ENCODE results near the gene S100A2. TPM values are rescaled to one million over a fixed set of nuclear protein-coding genes. Genes with fewer than 3 reads are reported as not detected.
A peak's percentile ranks its signal among the peaks of the same experiment; 100 is the strongest.
"Not testable (repeated sequence)": the region's sequence is repeated elsewhere in the genome, so short reads cannot be mapped to it uniquely, and the experiment has no call there.

Gene S100A2
- total RNA-seq, 1 donor from 2014 or later, result 5.0 TPM

DNA sequence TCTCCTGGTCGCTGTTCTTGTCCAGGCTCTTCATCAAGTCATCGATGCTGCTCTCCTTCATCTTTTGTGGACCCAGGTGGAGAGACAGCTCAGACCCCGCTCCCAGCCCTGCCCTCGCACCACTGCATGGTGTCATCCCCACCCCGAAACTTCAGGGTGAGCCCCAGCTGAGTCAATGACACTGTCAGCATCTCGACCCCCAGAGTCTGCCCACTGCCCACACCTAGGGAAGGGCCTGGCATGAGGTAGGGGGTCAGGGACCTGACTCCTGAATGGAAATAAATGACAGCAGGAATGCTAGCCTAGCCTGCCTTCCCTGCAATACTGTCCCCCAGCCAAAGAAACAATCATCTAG lies 28.3 kb downstream of the S100A2 start:
- intact Hi-C loops (cut with DNase I), result no loop called here
- DNase-seq (ENCODE audit: low spot score), result peak; percentile 46

- intact Hi-C loops (cut with DNase I), result no loop called here
- peak; percentile 74 for DNase-seq (ENCODE audit: low spot score)
These were observed 28.8 kb downstream of the S100A2 start for GRCh38 chr1:153536671-153537375.

DNA sequence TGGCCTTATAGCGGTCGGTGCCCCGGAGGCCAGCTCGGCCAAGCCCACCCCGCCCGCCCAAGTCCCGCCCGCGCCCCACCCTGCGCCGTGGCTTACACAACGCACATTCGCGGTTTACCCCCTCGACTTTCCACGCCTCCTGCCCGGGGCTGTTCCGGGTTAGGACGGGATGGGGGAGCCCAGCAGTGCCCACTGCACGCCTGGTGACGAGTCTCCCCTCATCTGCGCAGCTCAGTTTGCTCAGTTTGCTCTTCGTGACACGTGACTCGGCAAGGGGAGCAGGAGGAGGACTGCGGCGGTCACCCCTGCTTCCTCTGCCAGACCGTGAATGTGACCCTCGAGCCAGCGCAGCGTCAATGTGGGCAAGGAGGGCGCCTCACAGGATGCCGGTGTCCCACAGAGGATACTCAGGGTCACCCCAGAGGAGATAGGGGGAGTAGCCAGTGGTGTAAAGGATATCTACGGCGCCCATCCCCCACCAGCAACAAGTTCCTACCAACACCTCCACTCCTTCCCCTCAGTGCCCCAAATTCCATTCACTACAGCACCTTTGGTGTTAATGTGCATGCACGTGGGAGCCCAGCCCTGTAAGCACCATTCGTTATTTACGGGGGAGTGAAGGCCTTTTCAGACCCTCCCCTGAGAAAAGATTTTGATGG lies 29.5 kb downstream of the S100A2 start:
- intact Hi-C loops (cut with DNase I), result no loop called here
- DNase-seq (ENCODE audit: low spot score), result peak; percentile 93

DNA sequence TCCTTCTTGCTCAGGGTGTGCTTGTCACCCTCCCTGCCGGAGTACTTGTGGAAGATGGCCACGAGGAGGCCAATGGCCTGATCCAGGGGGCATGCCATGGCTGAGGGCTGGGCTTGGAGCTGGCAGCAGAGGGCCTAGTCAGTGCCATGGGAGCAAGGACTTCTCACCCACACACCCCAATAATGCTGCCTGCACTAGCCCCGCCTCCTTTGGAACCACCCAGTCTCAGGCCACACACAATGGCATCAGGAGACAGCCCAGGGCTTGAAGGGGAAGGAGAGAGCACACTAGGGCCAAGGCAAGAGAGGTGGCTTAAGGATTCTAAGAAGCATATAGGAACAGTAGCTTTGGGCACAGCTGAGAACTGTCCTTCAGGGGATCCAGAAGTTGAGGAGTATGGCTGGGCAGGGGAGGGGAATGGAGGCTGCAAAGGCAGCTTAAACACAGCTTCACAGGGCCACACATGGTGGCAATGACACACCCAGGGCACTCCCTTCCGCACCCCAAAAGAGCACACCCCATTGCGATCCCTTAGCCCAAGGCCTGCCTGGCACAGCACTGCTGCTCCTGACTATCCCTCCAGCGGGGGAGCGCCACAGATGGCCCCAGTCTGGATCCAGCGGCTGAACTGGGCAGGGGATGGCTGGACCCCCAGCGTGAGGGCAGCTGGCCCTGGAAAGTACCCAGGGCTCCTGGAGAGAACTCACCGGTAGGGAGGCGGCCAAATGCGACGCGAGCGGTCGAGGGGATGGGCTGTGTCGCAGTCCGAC lies 30.2 kb downstream of the S100A2 start, which contains the start of gene S100A6:
Gene S100A6, minus strand, starts transcription at position 750 of the 770 bp plus-strand sequence. Its CDS starts 652 bp downstream, at position 98.
- intact Hi-C loops (cut with DNase I), result no loop called here
- peak; percentile 91 for DNase-seq (ENCODE audit: low spot score)

DNA sequence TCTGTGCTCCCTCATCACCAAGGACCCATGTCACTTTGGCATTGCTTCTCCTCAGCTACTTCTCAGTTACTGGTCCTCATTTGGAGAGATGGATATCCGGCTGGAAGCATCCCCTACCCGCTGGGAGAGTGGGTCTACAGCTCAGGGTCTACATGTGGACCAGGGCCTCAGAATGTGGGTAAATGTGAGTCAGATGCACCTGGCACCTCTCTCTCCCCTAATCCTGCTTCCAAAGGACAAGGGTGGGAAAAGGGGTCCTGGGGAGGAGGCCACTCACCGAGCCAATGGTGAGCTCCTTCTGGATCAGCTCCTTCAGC lies 30.8 kb downstream of the S100A2 start:
- peak; percentile 70 for DNase-seq (ENCODE audit: low spot score)

DNA sequence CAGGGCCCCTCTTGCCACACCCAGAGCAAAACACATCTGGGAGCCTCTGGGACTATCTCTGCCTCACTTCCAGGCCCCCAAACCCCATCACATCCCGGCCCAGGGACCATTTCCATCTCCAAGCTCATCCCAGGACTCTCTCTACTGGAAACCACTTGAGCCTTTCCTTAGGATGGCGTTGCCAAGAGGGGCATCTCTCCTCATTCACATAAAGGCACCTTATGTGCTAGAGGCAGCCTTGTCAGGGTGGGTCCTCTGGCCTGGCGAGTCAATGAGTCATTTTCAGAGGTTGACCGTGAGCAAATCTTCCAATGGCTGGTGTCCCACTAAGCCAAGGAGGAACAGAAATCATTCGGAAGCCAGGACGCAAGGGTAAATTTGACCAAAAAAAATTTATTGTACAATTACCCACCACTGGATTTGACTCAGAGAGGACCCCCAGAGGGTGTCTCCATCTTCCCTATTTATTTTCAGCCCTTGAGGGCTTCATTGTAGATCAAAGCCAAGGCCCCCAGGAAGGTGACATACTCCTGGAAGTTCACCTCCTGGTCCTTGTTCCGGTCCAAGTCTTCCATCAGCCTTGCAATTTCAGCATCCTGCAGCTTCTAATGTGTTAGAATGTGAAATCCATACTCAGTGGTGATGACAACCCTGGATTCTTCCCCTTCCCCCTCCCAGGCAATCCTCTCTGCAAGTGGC lies 31.3 kb downstream of the S100A2 start:
- DNase-seq (ENCODE audit: low spot score), result peak; percentile 56
- intact Hi-C loops (cut with DNase I), result loop anchor here (5.0 kb wide), 1 partner anchor 83 kb away; the partner anchor contains the start of gene S100A14

More for the DNA sequence above, 30.8 kb downstream of the S100A2 start:
- intact Hi-C loops (cut with DNase I), result loop anchor here (5.0 kb wide), 1 partner anchor 82 kb away; the partner anchor contains the start of gene S100A14

- intact Hi-C loops (cut with DNase I), result loop anchor here (1.0 to 5.0 kb wide), 3 partner anchors 22 to 84 kb away; partner anchors contain the start of gene S100A14
- DNase-seq (ENCODE audit: low spot score), result peak; percentile 76
These were observed 31.9 kb downstream of the S100A2 start for GRCh38 chr1:153533689-153534201.

GRCh38 chr1:153532769-153533599 lies 32.7 kb downstream of the S100A2 start:
- DNase-seq (ENCODE audit: low spot score), result peak; percentile 96
- intact Hi-C loops (cut with DNase I), result loop anchor here (1.0 to 5.0 kb wide), 3 partner anchors 22 to 84 kb away; partner anchors contain the start of gene S100A14

DNA sequence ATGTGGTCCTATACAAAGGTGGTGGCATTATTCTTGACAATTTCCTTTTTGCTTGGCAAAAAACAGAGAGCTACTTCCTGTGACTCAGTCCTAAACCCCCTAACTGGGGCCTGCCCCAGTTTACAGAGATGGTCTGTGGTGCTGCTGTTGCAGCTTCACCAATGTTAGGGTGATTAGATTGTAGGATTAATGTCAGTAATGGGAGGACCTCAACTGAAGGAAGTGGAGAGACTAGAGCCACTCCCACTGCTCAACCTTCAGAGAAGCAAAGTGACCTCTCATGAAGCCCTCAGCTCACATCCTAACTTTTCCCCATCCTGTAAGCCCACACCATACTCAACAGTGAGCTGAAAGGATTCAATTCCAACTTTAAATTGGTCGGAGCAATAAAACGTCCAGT lies 33.5 kb downstream of the S100A2 start:
- intact Hi-C loops (cut with DNase I), result loop anchor here (5.0 kb wide), 1 partner anchor 85 kb away; the partner anchor contains the start of gene S100A14
- DNase-seq (ENCODE audit: low spot score), result no peak

- no peak for DNase-seq (ENCODE audit: low spot score)
- intact Hi-C loops (cut with DNase I), result loop anchor here (5.0 kb wide), 1 partner anchor 86 kb away; the partner anchor contains the start of gene S100A14
These were observed 34.0 kb downstream of the S100A2 start for GRCh38 chr1:153531638-153532037.

DNA sequence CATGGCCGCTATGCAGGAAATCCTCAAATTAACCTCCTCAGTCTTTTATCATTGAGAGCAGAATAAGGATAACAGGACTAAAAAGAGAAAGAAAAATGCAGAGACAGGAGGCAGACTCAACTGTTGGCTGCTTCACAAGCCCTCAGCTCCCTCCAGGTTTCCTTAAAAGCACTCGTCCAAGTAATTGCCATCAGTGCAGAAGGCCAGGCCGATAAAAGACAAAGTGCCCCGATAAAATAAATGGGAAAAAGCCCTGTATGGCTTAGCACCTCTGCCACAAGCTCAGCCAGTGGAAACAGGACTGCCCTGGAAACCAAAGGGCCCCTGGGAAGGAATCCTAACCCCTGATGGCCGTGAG lies 38.0 kb downstream of the S100A2 start:
- DNase-seq (ENCODE audit: low spot score), result no peak
- intact Hi-C loops (cut with DNase I), result no loop called here

GRCh38 chr1:153527023-153527682 lies 38.5 kb downstream of the S100A2 start:
- intact Hi-C loops (cut with DNase I), result no loop called here
- peak; percentile 29 for DNase-seq (ENCODE audit: low spot score)

DNA sequence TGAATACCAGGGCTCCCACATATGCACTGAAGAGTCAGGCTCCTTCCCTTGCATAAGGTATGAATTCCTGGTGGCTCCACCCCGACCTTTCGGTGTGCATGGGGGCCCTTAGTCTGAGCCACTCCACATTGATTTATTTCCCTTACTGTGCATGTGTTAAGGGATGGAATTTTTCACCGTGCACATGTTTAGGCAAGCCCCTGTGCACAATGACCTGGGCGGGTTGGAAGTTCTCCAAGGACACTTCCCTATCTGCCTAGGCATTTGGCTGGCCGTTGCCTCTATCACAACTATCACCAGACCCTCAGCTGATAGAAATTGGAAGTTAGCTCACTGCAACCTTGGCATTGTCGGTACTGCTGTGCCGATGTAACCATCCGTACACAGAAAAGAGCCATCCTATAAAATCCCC lies 39.5 kb downstream of the S100A2 start:
- intact Hi-C loops (cut with DNase I), result no loop called here
- peak; percentile 73 for DNase-seq (ENCODE audit: low spot score)

- intact Hi-C loops (cut with DNase I), result no loop called here
- DNase-seq (ENCODE audit: low spot score), result no peak
These were observed 40.4 kb downstream of the S100A2 start for GRCh38 chr1:153525088-153525728.

DNA sequence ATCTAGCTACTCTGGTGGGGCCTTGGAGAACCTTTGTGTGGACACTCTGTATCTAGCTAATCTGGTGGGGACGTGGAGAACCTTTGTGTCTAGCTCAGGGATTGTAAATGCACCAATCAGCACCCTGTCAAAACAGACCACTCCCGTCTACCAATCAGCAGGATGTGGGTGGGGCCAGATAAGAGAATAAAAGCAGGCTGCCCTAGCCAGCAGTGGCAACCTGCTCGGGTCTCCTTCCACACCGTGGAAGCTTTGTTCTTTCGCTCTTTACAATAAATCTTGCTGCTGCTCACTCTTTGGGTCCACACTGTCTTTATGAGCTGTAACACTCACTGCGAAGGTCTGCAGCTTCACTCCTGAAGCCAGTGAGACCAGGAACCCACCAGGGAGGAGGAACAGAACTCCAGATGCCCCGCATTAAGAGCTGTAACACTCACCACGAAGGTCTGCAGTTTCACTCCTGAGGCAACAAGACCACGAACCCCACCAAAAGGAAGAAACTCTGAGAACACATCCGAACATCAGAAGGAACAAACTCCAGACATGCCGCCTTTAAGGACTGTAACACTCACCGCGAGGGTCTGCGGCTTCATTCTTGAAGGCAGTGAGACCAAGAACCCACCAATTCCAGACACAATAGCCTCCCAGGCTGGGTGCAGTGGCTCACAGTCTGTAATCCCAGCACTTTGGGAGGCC lies 43.1 kb downstream of the S100A2 start:
- peak; percentile 14 for DNase-seq (ENCODE audit: low spot score)
- intact Hi-C loops (cut with DNase I), result not testable (repeated sequence)

DNA sequence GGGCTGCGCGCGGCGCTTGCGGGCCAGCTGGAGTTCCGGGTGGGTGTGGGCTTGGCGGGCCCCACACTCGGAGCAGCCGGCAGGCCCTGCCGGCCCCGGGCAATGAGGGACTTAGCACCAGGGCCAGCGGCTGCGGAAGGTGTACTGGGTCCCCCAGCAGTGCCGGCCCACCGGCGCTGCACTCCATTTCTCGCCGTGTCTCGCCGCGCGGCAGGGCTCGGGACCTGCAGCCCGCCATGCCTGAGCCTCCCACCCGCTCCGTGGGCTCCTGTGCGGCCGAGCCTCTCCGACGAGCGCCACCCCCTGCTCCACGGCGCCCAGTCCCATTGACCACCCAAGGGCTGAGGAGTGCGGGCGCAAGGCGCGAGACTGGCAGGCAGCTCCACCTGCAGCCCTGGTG lies 43.8 kb downstream of the S100A2 start:
- DNase-seq (ENCODE audit: low spot score); intact Hi-C loops (cut with DNase I): not testable (repeated sequence)
